GM19397 (cell line): ENCODE data around the gene CACNA2D3.

ENCODE experiments used
- ATAC-seq: cut with Tn5 transposase; IDR thresholded peaks from one replicate; pipeline ENCODE4 v1.9.1; 2021; ENCODE audit warnings: mild to moderate bottlenecking, moderate library complexity; ENCODE audit not compliant: unreplicated experiment

The CACNA2D3 gene

GRCh38 chr3:54931182-54931581, 808.8 kb downstream of the CACNA2D3 start:
- no peak for ATAC-seq

DNA sequence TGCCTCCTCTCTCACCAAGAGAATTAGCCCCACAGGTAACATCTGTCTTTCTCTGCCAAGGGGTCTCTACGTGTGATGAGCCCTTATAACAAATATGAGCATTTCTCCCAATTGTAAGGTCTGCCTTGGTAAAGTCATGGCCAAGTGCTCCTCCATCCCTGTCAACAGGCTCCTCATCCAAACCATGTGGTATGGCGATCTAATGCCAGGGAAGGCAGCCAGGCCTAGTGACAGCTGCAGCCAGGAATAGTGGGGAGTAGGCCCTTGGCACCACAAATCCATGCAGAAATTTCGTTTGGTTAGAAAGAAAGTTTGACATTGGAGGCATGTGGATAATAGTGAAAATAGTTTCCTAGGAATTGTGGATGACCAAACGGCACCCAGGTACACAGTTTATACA, 810.3 kb downstream of the CACNA2D3 start:
- ATAC-seq: no peak

GRCh38 chr3:54935869-54936268, 813.5 kb downstream of the CACNA2D3 start:
- ATAC-seq: no peak

- no peak for ATAC-seq
Measured at GRCh38 chr3:54936561-54936960, 814.2 kb downstream of the CACNA2D3 start.

DNA sequence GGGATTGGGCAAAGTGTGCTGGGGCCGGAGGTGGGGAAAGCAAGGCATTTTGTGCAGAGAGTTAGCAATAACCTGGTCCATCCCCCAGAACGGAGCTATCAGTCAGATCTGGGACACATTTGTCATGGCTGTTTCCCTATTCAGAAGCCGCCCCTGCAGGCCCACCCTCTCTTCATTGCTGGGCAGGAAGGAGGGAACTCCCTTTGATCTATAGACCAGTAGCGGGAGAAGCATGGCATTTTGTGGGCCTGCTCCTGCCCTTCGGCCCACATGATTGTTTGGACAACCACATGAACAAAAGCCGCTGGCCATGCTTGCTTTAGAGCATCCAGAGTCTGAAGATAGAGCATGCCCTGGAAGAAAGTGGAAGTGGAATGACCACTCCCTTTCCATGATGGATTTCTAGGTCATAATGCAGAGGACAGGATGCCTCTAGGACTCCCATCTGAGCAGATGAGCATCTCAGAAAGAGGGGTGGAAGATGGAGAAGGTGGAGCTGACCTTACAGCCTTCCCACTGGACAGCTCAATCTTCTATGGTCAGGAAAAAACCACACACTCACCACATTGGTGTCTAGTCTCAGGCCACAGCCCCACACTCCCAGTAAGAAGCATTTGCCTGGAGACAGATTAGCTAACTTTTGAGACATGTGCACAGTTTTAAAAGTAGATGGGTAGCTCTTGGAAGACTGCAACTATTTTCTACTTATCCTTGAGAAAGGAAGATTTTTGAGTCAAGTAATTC, 817.4 kb downstream of the CACNA2D3 start:
- ATAC-seq: no peak

DNA sequence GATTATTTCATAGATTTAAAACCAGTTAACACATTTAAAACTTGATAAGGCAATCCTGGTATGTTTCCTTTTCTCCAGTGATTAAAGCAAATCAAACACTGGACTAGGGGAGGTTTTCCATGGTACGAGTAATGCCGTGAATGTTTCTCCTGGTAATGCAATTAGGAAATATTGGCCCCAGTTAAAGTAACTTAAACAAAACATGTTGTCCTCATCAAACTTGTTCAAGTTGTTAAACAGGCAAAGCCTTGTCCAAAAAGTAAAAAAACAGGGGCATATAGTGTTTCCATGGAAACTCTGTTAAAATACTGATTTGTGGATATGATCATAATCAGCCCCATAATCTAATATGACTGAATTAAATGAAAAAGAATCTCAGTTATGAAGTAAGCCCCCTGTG, 818.6 kb downstream of the CACNA2D3 start:
- no peak for ATAC-seq

DNA sequence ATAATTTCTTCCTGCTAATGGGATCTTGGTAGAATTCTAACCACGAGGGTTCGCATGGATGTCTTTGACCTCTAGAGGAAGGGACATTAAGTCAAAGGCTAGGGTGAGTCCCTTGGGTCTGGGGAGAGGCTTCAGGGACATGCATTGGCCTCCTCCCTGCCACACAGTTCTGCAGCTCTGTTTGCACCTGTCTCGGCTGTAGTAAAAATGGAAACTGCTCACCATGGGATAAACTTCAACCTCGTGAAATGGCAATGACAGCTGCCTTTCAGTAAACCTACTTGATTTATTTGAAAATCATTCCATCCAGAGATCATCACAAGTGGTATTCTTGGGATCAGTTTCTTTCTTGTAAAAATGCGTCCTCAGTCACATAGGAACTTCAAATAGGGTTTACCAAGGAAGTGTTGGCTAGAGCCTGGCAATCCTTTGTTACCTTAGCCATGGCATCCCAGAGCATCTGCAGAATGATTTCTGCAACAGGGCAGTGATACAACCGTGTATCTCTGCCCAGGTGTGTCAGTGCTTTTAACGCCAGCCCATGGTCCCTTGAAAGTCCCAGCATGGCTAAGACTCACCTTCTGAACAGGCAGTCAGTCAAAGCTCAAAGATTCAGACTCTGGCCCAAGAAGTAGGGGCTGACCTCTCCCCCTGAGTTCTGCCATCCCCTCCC, 819.5 kb downstream of the CACNA2D3 start:
- ATAC-seq: no peak

- ATAC-seq: no peak
Measured at GRCh38 chr3:54949491-54950044, 827.2 kb downstream of the CACNA2D3 start.

GRCh38 chr3:54950391-54951003, 828.1 kb downstream of the CACNA2D3 start:
- ATAC-seq: no peak

DNA sequence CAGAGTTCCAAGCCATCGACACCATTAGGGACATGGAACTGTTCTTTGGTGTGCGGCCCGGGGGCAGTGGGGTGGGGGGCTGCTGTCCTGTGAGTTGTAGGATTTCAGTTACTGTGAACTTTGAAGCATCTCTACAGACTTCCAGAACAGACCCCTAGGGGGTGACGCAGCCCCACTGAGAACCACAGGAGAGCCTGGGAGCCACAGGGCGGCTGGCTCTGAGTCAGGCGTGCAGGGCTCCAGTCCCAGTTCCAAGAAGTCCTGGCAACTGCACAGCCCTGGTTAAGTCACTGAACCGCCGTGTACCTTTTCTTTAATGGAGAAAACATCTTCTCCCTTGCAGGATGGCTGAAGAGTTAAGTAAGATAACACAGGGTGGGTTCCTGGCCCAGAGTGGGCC, 829.1 kb downstream of the CACNA2D3 start:
- ATAC-seq: no peak

DNA sequence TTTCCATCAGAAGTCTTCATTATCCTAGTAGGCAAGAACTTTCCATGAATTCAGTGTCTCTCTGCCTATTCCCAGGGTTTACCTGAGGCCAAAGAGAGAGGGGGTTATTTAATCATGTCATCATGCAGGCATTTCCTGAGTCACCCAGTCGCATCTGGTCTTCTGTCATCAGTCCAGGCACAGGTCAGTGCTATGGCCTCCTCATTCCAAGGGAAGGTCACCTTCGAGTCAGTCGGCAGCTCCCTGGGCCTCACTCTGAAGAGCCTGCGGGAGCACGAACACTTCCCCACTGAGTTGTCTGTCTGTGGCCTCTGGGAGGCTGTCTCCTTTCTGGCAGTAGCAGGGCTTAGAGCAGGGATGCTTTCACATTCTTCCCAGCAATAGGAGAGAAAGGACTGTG, 831.7 kb downstream of the CACNA2D3 start:
- ATAC-seq: no peak

DNA sequence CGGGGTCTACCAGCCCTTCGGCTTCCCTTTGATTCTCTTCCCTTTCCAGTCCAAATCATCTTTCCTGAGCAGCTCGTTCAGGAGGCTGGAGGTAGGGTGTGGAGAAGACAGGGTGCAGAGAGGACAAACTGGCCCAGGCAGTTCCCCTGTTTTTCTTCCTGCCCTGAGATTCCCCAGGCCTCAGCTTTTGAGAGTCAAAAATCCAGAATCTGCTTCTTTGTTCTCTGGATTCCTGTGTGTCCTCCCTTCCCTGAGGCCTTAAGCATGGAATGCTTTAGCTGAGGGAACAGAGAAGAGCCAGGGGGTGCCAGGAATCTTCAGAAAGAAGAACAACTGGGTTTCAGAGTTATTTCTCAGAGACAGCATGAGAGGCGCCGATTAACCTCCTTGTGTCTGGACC, 832.2 kb downstream of the CACNA2D3 start:
- no peak for ATAC-seq

DNA sequence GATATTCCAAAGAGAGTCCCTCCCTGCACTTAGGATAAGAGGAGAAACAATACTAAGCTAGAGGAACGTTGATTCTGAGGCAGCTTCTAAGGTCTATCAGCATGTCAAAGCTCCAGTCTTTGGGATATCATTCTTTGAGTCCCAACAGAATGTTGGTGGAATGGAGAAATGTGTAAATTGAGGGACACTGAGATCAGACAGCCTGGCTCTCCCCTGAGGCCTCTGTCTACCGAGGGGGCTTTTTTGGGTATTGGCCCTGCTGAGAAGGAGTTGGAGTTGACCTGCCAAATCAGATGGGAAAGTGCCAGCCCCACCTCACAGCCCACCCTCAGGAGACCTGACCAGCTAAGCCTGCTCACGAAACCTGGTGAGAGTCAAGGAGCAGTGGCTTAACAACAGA, 833.1 kb downstream of the CACNA2D3 start:
- no peak for ATAC-seq

DNA sequence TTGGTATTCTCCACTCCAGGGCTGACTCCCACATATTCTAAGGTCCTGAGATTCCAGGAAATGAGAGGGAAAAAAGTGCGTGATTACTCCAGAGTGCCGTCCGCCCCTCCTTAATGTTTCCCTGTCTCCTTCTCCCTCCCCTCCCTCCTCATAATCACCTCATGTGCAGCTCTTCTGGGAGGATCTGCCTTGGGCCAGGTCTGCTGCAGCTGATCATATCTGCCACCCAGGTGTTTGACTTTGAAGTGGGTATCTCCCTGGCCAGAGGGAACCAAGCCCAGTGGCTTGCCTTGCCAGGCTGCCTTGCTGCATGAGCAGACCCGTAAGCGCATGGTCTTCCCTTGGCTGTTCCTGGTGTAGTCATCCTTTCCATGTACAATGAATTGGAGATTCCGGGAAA, 833.6 kb downstream of the CACNA2D3 start:
- ATAC-seq: no peak

DNA sequence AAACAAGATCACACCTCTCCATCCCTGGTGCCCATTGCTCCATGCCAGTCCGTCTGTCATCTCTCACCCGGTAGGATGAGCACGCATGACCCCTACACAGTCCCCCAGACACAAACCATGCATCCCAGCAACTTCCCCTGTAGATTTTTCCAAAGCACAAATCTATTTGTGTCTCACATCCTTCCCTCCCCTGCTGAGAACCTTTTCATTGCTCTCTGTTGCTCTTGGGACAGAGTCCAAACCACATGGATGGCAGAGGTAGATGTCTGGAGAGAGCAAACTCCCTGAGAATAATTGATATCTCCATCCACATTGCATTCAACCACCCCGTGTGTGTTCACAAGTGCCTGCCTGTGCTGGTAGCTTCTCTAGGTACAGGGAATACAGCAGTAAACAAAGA, 835.4 kb downstream of the CACNA2D3 start:
- ATAC-seq: no peak

DNA sequence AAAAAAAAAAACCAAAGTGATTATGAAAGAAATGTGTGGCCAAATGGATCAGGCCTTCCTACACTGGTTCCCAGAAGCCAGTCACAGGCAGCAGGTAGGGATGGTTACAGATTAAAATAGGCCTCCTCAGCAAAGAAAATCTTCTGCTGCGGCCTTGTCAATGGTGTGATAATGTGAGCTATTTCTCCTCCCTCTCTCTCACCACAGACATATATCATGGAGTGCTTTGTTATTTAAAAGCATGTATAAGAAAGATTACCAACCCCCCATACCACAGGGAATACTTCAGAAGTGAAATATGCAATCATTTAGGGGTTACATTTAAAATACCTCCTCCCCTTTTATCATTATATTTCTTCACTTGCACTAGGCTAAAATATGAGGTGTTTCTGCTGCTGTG, 837.7 kb downstream of the CACNA2D3 start:
- ATAC-seq: no peak

DNA sequence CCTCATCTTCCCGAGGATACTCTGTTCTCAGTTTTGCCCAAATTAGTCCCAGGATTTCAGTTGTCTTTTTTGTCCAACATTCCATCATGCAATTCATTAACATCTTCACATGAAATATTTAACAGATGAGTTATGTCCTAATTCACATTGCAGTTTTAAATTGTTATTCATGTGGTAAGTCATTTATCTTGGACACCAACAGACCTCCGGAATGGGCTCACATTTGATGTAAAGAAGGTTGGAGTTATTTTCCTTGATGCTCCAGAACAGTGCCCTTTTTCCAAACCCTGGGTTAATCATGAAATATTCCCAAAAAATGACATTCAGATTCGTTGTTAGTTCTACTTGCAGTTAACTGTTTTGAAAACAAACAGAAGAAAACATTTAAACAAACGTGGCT, 838.3 kb downstream of the CACNA2D3 start:
- no peak for ATAC-seq

DNA sequence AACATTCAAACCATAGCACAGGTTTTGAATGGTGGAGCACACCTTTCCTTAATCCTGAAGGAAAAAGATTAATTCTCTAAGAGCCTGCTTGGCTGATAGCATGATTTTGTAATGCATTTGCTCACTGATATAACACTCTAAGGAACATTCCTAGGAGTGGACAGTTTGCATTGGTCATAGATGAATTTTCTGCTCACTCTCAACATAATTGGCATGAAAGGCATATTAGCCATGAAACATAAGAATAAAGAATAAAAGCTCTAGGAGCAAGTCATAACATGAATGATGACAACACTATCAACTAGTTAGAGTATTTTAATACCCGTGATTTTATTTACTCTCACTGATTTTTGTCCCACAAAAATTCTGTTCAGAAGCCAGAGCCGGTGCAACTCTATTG, 839.8 kb downstream of the CACNA2D3 start:
- ATAC-seq: no peak

GRCh38 chr3:54963641-54964040, 841.3 kb downstream of the CACNA2D3 start:
- ATAC-seq: no peak

DNA sequence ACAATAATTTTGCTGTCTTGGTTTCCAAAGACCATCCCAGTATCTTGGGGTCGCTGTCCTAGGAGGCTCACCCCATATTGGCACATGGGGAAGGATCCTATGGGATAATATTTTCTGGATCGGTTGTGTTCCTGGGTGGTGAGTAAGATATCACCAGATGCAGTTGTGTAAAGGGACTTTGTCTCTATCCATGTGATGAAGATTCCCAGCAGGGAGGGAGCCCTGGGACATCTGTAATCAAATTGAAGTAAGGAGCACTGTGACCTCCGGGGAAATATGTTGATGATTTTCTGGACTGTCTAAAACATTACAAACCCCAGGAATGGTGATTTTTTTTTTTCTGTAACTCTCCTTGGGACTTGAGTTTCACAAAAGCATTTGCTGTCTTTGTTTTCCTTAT, 841.7 kb downstream of the CACNA2D3 start:
- no peak for ATAC-seq

GRCh38 chr3:54965746-54966145, 843.4 kb downstream of the CACNA2D3 start:
- no peak for ATAC-seq

DNA sequence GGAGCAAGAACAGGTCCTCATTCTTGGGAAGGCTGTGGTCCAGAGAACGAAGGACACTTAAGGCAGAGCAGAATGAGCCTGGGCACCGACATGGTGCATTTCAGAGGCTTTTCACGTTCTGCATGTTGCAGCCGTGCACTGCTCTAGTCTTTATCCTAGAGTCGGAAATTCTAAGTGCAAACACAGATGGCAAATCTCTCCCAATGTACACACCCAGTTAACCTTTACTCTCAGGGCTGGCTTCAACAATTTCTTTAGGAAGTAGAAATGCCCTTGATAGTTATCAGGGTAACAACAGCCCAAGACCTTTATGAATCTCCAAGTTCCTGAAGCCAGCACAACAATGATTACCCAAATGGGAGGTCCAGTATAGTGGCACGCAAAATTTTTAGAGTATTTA, 844.6 kb downstream of the CACNA2D3 start:
- ATAC-seq: no peak
